ENCODE results near the gene LEF1. TPM values are rescaled to one million over a fixed set of nuclear protein-coding genes. Genes with fewer than 3 reads are reported as not detected.

The LEF1 gene
- total and polyA plus RNA-seq, 4 donors = 0.15 to 19.1 (median 3.1) TPM

GRCh38 chr4:108163351-108163750, 5.4 kb downstream of the LEF1 start:
- H3K9me3 ChIP-seq (ENCODE audit: control insufficient read depth, low read length) = no peaks in the 10 kb centered on the region
- peaks cover 1 to 2% of the 10 kb centered on the region in 2 donors for H3K27me3 ChIP-seq (ENCODE audit: control insufficient read depth in 1 of 2, insufficient read depth in 2 of 2, low read length in 1 of 2)
- no peaks in the 10 kb centered on the region for H3K4me1 ChIP-seq (ENCODE audit: control insufficient read depth in 1 of 2, insufficient read depth in 2 of 2, low read length in 2 of 2)
- H3K4me3 ChIP-seq (ENCODE audit: low read length in 2 of 2) = no peak overlapping the region
- ATAC-seq (ENCODE audit: low FRiP score) (no peak), DNase-seq (no peak)
- 95 to 96% methylated on average over 5 of the region's 5 CpGs for WGBS, 2 donors
- intact Hi-C loops (cut with DNase I) = no loop called here
- H3K36me3 ChIP-seq (ENCODE audit: control insufficient read depth in 1 of 2, insufficient read depth in 2 of 2, low read length in 1 of 2) = no peaks in the 10 kb centered on the region
- H3K27ac ChIP-seq (ENCODE audit: low read depth in 1 of 2, low read length in 2 of 2) = no peak overlapping the region

- 79% methylated on average over 3 of the region's 3 CpGs for WGBS, 2 donors
- intact Hi-C loops (cut with DNase I) = no loop called here
- Histone ChIP-seq H3K9me3 (ENCODE audit: control insufficient read depth, low read length) (no peaks in the 10 kb centered on the region), H3K4me3 (ENCODE audit: low read length in 2 of 2) (no peak overlapping the region), H3K4me1 (ENCODE audit: control insufficient read depth in 1 of 2, insufficient read depth in 2 of 2, low read length in 2 of 2) (no peaks in the 10 kb centered on the region), H3K27me3 (ENCODE audit: control insufficient read depth in 1 of 2, insufficient read depth in 2 of 2, low read length in 1 of 2) (peaks cover 1 to 2% of the 10 kb centered on the region in 2 donors), H3K36me3 (ENCODE audit: control insufficient read depth in 1 of 2, insufficient read depth in 2 of 2, low read length in 1 of 2) (no peaks in the 10 kb centered on the region), H3K27ac (ENCODE audit: low read depth in 1 of 2, low read length in 2 of 2) (no peak overlapping the region)
- ATAC-seq (ENCODE audit: low FRiP score) (no peak), DNase-seq (no peak)
Measured at GRCh38 chr4:108160741-108161352, 7.9 kb downstream of the LEF1 start.

GRCh38 chr4:108159845-108160244, 8.9 kb downstream of the LEF1 start:
- H3K27ac ChIP-seq (ENCODE audit: low read depth in 1 of 2, low read length in 2 of 2) = no peak overlapping the region
- H3K9me3 ChIP-seq (ENCODE audit: control insufficient read depth, low read length) = no peaks in the 10 kb centered on the region
- ATAC-seq (ENCODE audit: low FRiP score) (no peak), DNase-seq (no peak)
- H3K4me3 ChIP-seq (ENCODE audit: low read length in 2 of 2) = no peak overlapping the region
- no peaks in the 10 kb centered on the region for H3K36me3 ChIP-seq (ENCODE audit: control insufficient read depth in 1 of 2, insufficient read depth in 2 of 2, low read length in 1 of 2)
- H3K4me1 ChIP-seq (ENCODE audit: control insufficient read depth in 1 of 2, insufficient read depth in 2 of 2, low read length in 2 of 2) = no peaks in the 10 kb centered on the region
- 83% methylated on average over 5 of the region's 5 CpGs for WGBS, 2 donors
- intact Hi-C loops (cut with DNase I) = no loop called here
- peaks cover 2 to 3% of the 10 kb centered on the region in 2 donors for H3K27me3 ChIP-seq (ENCODE audit: control insufficient read depth in 1 of 2, insufficient read depth in 2 of 2, low read length in 1 of 2)

GRCh38 chr4:108157655-108158054, 11.1 kb downstream of the LEF1 start:
- Histone ChIP-seq H3K4me1 (ENCODE audit: control insufficient read depth in 1 of 2, insufficient read depth in 2 of 2, low read length in 2 of 2) (no peaks in the 10 kb centered on the region), H3K27ac (ENCODE audit: low read depth in 1 of 2, low read length in 2 of 2) (no peak overlapping the region), H3K4me3 (ENCODE audit: low read length in 2 of 2) (no peak overlapping the region), H3K9me3 (ENCODE audit: control insufficient read depth, low read length) (peaks cover 2% of the 10 kb centered on the region), H3K27me3 (ENCODE audit: control insufficient read depth in 1 of 2, insufficient read depth in 2 of 2, low read length in 1 of 2) (peaks cover 2 to 3% of the 10 kb centered on the region in 2 donors), H3K36me3 (ENCODE audit: control insufficient read depth in 1 of 2, insufficient read depth in 2 of 2, low read length in 1 of 2) (no peaks in the 10 kb centered on the region)
- DNase-seq (no peak), ATAC-seq (ENCODE audit: low FRiP score) (no peak)
- intact Hi-C loops (cut with DNase I) = no loop called here
- 78 to 82% methylated on average over 2 of the region's 2 CpGs for WGBS, 2 donors

GRCh38 chr4:108156391-108156790, 12.3 kb downstream of the LEF1 start:
- no peak overlapping the region for H3K27ac ChIP-seq (ENCODE audit: low read depth in 1 of 2, low read length in 2 of 2)
- H3K4me1 ChIP-seq (ENCODE audit: control insufficient read depth in 1 of 2, insufficient read depth in 2 of 2, low read length in 2 of 2) = no peaks in the 10 kb centered on the region
- H3K36me3 ChIP-seq (ENCODE audit: control insufficient read depth in 1 of 2, insufficient read depth in 2 of 2, low read length in 1 of 2) = no peaks in the 10 kb centered on the region
- H3K9me3 ChIP-seq (ENCODE audit: control insufficient read depth, low read length) = peaks cover 2% of the 10 kb centered on the region
- intact Hi-C loops (cut with DNase I) = no loop called here
- 72 to 76% methylated on average over 2 of the region's 2 CpGs for WGBS, 2 donors
- DNase-seq = no peak
- H3K27me3 ChIP-seq (ENCODE audit: control insufficient read depth in 1 of 2, insufficient read depth in 2 of 2, low read length in 1 of 2) = peaks cover 2 to 3% of the 10 kb centered on the region in 2 donors
- ATAC-seq (ENCODE audit: low FRiP score) = no peak
- no peak overlapping the region for H3K4me3 ChIP-seq (ENCODE audit: low read length in 2 of 2)

- intact Hi-C loops (cut with DNase I) = no loop called here
- Histone ChIP-seq H3K4me1 (ENCODE audit: control insufficient read depth in 1 of 2, insufficient read depth in 2 of 2, low read length in 2 of 2) (no peaks in the 10 kb centered on the region), H3K4me3 (ENCODE audit: low read length in 2 of 2) (no peak overlapping the region), H3K9me3 (ENCODE audit: control insufficient read depth, low read length) (peaks cover 2% of the 10 kb centered on the region), H3K27ac (ENCODE audit: low read depth in 1 of 2, low read length in 2 of 2) (no peak overlapping the region), H3K36me3 (ENCODE audit: control insufficient read depth in 1 of 2, insufficient read depth in 2 of 2, low read length in 1 of 2) (no peaks in the 10 kb centered on the region), H3K27me3 (ENCODE audit: control insufficient read depth in 1 of 2, insufficient read depth in 2 of 2, low read length in 1 of 2) (peaks cover 2 to 3% of the 10 kb centered on the region in 2 donors)
- 75 to 78% methylated on average over 7 of the region's 7 CpGs for WGBS, 2 donors
- ATAC-seq (ENCODE audit: low FRiP score) (no peak), DNase-seq (no peak)
Measured at GRCh38 chr4:108155373-108155772, 13.4 kb downstream of the LEF1 start.

GRCh38 chr4:108152980-108153379, 15.8 kb downstream of the LEF1 start:
- Histone ChIP-seq H3K27me3 (ENCODE audit: control insufficient read depth in 1 of 2, insufficient read depth in 2 of 2, low read length in 1 of 2) (peaks cover 0 to 1% of the 10 kb centered on the region in 2 donors), H3K4me1 (ENCODE audit: control insufficient read depth in 1 of 2, insufficient read depth in 2 of 2, low read length in 2 of 2) (no peaks in the 10 kb centered on the region), H3K4me3 (ENCODE audit: low read length in 2 of 2) (no peak overlapping the region), H3K9me3 (ENCODE audit: control insufficient read depth, low read length) (peaks cover 2% of the 10 kb centered on the region), H3K27ac (ENCODE audit: low read depth in 1 of 2, low read length in 2 of 2) (no peak overlapping the region), H3K36me3 (ENCODE audit: control insufficient read depth in 1 of 2, insufficient read depth in 2 of 2, low read length in 1 of 2) (no peaks in the 10 kb centered on the region)
- WGBS, 2 donors = 84 to 86% methylated on average over 1 of the region's 1 CpG
- DNase-seq = no peak
- ATAC-seq (ENCODE audit: low FRiP score) = no peak
- intact Hi-C loops (cut with DNase I) = no loop called here

- DNase-seq (no peak), ATAC-seq (ENCODE audit: low FRiP score) (no peak)
- no peaks in the 10 kb centered on the region for H3K36me3 ChIP-seq (ENCODE audit: control insufficient read depth in 1 of 2, insufficient read depth in 2 of 2, low read length in 1 of 2)
- no peaks in the 10 kb centered on the region for H3K4me1 ChIP-seq (ENCODE audit: control insufficient read depth in 1 of 2, insufficient read depth in 2 of 2, low read length in 2 of 2)
- intact Hi-C loops (cut with DNase I) = no loop called here
- no peak overlapping the region for H3K27ac ChIP-seq (ENCODE audit: low read depth in 1 of 2, low read length in 2 of 2)
- 67 to 70% methylated on average over 3 of the region's 3 CpGs for WGBS, 2 donors
- H3K4me3 ChIP-seq (ENCODE audit: low read length in 2 of 2) = no peak overlapping the region
- peaks cover 2% of the 10 kb centered on the region for H3K9me3 ChIP-seq (ENCODE audit: control insufficient read depth, low read length)
- no peaks in the 10 kb centered on the region for H3K27me3 ChIP-seq (ENCODE audit: control insufficient read depth in 1 of 2, insufficient read depth in 2 of 2, low read length in 1 of 2)
Measured at GRCh38 chr4:108149588-108150380, 18.9 kb downstream of the LEF1 start.

GRCh38 chr4:108148316-108148715, 20.4 kb downstream of the LEF1 start:
- no peaks in the 10 kb centered on the region for H3K36me3 ChIP-seq (ENCODE audit: control insufficient read depth in 1 of 2, insufficient read depth in 2 of 2, low read length in 1 of 2)
- DNase-seq = no peak
- H3K27me3 ChIP-seq (ENCODE audit: control insufficient read depth in 1 of 2, insufficient read depth in 2 of 2, low read length in 1 of 2) = no peaks in the 10 kb centered on the region
- 90 to 94% methylated on average over 1 of the region's 1 CpG for WGBS, 2 donors
- ATAC-seq (ENCODE audit: low FRiP score) = no peak
- intact Hi-C loops (cut with DNase I) = no loop called here
- no peak overlapping the region for H3K27ac ChIP-seq (ENCODE audit: low read depth in 1 of 2, low read length in 2 of 2)
- H3K4me3 ChIP-seq (ENCODE audit: low read length in 2 of 2) = no peak overlapping the region
- no peaks in the 10 kb centered on the region for H3K4me1 ChIP-seq (ENCODE audit: control insufficient read depth in 1 of 2, insufficient read depth in 2 of 2, low read length in 2 of 2)
- peaks cover 2% of the 10 kb centered on the region for H3K9me3 ChIP-seq (ENCODE audit: control insufficient read depth, low read length)
